HepG2 (cell line): ENCODE measurements around the gene ACVR1B. TPM values are rescaled to one million over a fixed set of nuclear protein-coding genes. Genes with fewer than 3 reads are reported as not detected.

Experiments used
- CCDC6 ChIP-seq: sonication (generic); formaldehyde crosslinking; IDR thresholded peaks from 2 replicates; pipeline ENCODE4 v1.8.1; 2022; ENCODE audit warnings: mild to moderate bottlenecking, missing genetic modification reagents, moderate library complexity
- ELF3 ChIP-seq: IDR thresholded peaks from 2 replicates; pipeline ENCODE4 v1.6.1; 2016; ENCODE audit warnings: missing genetic modification reagents, missing compliant biosample characterization
- ESRRA ChIP-seq: sonication (generic); formaldehyde crosslinking; IDR thresholded peaks from 2 replicates; pipeline ENCODE4 v1.5.1; 2020; ENCODE audit warnings: mild to moderate bottlenecking, low read depth, missing genetic modification reagents
- HMGXB4 ChIP-seq, 2 experiments: sonication (generic) in 1 of 2; formaldehyde crosslinking in 1 of 2; IDR thresholded peaks; 2 replicates each; pipeline versions ENCODE4 v1.4.0 to v1.6.1; 2018 to 2020; ENCODE audit warnings: missing genetic modification reagents in 2 of 2, borderline replicate concordance in 1 of 2, low read depth in 1 of 2, mild to moderate bottlenecking in 1 of 2, missing biosample characterization in 1 of 2
- IRX3 ChIP-seq: sonication (generic); formaldehyde crosslinking; IDR thresholded peaks from 2 replicates; pipeline ENCODE4 v1.8.1; 2023; ENCODE audit warnings: mild to moderate bottlenecking, low read depth, missing genetic modification reagents, borderline replicate concordance
- KAT8 ChIP-seq: IDR thresholded peaks from 2 replicates; pipeline ENCODE4 v1.6.1; 2016; ENCODE audit warnings: missing genetic modification reagents, missing compliant biosample characterization
- MEF2D ChIP-seq: sonication (generic); formaldehyde crosslinking; IDR thresholded peaks from 2 replicates; pipeline ENCODE4 v1.5.1; 2020; ENCODE audit warnings: mild to moderate bottlenecking, missing genetic modification reagents
- MTA1 ChIP-seq: sonication (generic); formaldehyde crosslinking; IDR thresholded peaks from 2 replicates; pipeline ENCODE4 v1.4.0; 2020; ENCODE audit warnings: missing genetic modification reagents, mild to moderate bottlenecking, borderline replicate concordance
- PAF1 ChIP-seq: IDR thresholded peaks from 2 replicates; pipeline ENCODE4 v1.6.1; 2016; ENCODE audit warnings: missing genetic modification reagents, missing compliant biosample characterization
- RNF2 ChIP-seq: fragments of 450-650 bp; conservative IDR thresholded peaks from 2 replicates; pipeline ENCODE4 v1.6.1; 2016; ENCODE audit warnings: low read depth
- ZFP1 ChIP-seq: IDR thresholded peaks from 2 replicates; pipeline ENCODE4 v1.6.1; 2016
- ZKSCAN5 ChIP-seq: sonication (generic); formaldehyde crosslinking; IDR thresholded peaks from 2 replicates; pipeline ENCODE4 v1.5.1; 2020; ENCODE audit warnings: mild to moderate bottlenecking, missing genetic modification reagents
- ZNF557 ChIP-seq: sonication (generic); formaldehyde crosslinking; IDR thresholded peaks from 2 replicates; pipeline ENCODE4 v1.4.0; 2020; ENCODE audit warnings: missing genetic modification reagents
- ZNF619 ChIP-seq: sonication (generic); formaldehyde crosslinking; IDR thresholded peaks from 2 replicates; pipeline ENCODE4 v1.4.0; 2020; ENCODE audit warnings: mild to moderate bottlenecking, missing genetic modification reagents
- ZNF670 ChIP-seq: sonication (generic); formaldehyde crosslinking; IDR thresholded peaks from 2 replicates; pipeline ENCODE4 v1.8.0; 2022; ENCODE audit warnings: mild to moderate bottlenecking, missing genetic modification reagents, borderline replicate concordance
- ZNF782 ChIP-seq: sonication (generic); formaldehyde crosslinking; IDR thresholded peaks from 2 replicates; pipeline ENCODE4 v1.4.0; 2020; ENCODE audit warnings: missing genetic modification reagents, mild to moderate bottlenecking, borderline replicate concordance
- polyA plus RNA-seq, 8 experiments: library from polyadenylated mRNA; depleted of rRNA in 3 of 8; stranded (reverse) in 7 of 8; unstranded in 1 of 8; fragments of >200 nt; fragmentation: Illumina TruSeq in 4 of 8; extraction: Trizol in 4 of 8; gene quantifications; 2 replicates each; pipeline versions ENCODE4 v1.2.1 to v1.2.3, GENCODE V29; 2011 to 2016; ENCODE audit warnings: low read depth in 4 of 8, missing spikeins in 1 of 8, mixed read lengths in 1 of 8; ENCODE audit not compliant: insufficient read depth in 1 of 8
- total RNA-seq, 5 experiments: library from RNA; depleted of rRNA; stranded (reverse); fragments of >200 nt; fragmentation: Illumina TruSeq; extraction: Trizol; gene quantifications; 2 replicates each; pipeline ENCODE4 v1.2.3, GENCODE V29; 2016; ENCODE audit warnings: low read depth in 1 of 5
- TF ChIP-seq, protein P1 (sequence below): sonication (generic); formaldehyde crosslinking; IDR thresholded peaks from 2 replicates; pipeline ENCODE4 v1.4.0; 2020; ENCODE audit warnings: missing genetic modification reagents, borderline replicate concordance
- TF ChIP-seq, protein P2 (sequence below): IDR thresholded peaks from 2 replicates; pipeline ENCODE4 v1.4.0; 2020; ENCODE audit warnings: mild to moderate bottlenecking, missing genetic modification reagents
- TF ChIP-seq, protein P3 (sequence below): IDR thresholded peaks from 2 replicates; pipeline ENCODE4 v1.6.1; 2016; ENCODE audit warnings: missing genetic modification reagents, missing compliant biosample characterization
- TF ChIP-seq, protein P4 (sequence below): sonication (generic); IDR thresholded peaks from 2 replicates; pipeline ENCODE4 v1.6.1; 2016; ENCODE audit warnings: low read depth, borderline replicate concordance

ACVR1B gene
- total and polyA plus RNA-seq, 2 of the 13 experiments (the other 11 are each of a cell fraction or from before 2014, with no cell fraction given) = 8.9 to 12.1 TPM

DNA sequence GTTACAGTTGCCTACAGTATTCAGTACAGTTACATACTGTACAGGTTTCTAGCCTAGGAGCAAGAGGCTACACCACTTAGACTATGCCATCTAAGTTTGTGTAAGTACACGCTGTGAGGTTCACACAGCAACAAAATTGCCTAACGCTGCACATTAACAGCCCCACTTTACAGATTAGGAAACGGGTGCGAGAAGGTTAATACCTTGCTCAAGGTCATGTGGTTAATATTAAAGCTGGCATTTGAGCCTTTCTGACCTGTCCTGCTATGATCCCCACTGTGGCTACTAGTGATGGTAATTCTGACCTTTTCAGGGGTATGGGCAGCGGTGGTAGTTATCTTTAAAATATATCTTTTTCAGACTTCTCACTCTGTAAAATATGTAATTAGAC, 20.9 kb downstream of the ACVR1B start (continued):
- TF ChIP-seq, protein P1, sequence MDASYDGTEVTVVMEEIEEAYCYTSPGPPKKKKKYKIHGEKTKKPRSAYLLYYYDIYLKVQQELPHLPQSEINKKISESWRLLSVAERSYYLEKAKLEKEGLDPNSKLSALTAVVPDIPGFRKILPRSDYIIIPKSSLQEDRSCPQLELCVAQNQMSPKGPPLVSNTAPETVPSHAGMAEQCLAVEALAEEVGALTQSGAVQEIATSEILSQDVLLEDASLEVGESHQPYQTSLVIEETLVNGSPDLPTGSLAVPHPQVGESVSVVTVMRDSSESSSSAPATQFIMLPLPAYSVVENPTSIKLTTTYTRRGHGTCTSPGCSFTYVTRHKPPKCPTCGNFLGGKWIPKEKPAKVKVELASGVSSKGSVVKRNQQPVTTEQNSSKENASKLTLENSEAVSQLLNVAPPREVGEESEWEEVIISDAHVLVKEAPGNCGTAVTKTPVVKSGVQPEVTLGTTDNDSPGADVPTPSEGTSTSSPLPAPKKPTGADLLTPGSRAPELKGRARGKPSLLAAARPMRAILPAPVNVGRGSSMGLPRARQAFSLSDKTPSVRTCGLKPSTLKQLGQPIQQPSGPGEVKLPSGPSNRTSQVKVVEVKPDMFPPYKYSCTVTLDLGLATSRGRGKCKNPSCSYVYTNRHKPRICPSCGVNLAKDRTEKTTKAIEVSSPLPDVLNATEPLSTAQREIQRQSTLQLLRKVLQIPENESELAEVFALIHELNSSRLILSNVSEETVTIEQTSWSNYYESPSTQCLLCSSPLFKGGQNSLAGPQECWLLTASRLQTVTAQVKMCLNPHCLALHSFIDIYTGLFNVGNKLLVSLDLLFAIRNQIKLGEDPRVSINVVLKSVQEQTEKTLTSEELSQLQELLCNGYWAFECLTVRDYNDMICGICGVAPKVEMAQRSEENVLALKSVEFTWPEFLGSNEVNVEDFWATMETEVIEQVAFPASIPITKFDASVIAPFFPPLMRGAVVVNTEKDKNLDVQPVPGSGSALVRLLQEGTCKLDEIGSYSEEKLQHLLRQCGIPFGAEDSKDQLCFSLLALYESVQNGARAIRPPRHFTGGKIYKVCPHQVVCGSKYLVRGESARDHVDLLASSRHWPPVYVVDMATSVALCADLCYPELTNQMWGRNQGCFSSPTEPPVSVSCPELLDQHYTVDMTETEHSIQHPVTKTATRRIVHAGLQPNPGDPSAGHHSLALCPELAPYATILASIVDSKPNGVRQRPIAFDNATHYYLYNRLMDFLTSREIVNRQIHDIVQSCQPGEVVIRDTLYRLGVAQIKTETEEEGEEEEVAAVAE (CRISPR knock-in tag) = no peak
- no peak for TF ChIP-seq PAF1
- TF ChIP-seq ZNF557 (CRISPR knock-in tag) = no peak
- TF ChIP-seq, protein P2, sequence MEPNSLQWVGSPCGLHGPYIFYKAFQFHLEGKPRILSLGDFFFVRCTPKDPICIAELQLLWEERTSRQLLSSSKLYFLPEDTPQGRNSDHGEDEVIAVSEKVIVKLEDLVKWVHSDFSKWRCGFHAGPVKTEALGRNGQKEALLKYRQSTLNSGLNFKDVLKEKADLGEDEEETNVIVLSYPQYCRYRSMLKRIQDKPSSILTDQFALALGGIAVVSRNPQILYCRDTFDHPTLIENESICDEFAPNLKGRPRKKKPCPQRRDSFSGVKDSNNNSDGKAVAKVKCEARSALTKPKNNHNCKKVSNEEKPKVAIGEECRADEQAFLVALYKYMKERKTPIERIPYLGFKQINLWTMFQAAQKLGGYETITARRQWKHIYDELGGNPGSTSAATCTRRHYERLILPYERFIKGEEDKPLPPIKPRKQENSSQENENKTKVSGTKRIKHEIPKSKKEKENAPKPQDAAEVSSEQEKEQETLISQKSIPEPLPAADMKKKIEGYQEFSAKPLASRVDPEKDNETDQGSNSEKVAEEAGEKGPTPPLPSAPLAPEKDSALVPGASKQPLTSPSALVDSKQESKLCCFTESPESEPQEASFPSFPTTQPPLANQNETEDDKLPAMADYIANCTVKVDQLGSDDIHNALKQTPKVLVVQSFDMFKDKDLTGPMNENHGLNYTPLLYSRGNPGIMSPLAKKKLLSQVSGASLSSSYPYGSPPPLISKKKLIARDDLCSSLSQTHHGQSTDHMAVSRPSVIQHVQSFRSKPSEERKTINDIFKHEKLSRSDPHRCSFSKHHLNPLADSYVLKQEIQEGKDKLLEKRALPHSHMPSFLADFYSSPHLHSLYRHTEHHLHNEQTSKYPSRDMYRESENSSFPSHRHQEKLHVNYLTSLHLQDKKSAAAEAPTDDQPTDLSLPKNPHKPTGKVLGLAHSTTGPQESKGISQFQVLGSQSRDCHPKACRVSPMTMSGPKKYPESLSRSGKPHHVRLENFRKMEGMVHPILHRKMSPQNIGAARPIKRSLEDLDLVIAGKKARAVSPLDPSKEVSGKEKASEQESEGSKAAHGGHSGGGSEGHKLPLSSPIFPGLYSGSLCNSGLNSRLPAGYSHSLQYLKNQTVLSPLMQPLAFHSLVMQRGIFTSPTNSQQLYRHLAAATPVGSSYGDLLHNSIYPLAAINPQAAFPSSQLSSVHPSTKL (CRISPR knock-in tag) = peak; percentile 43; the same call in 1 of the 2 replicates
- TF ChIP-seq, protein P3, sequence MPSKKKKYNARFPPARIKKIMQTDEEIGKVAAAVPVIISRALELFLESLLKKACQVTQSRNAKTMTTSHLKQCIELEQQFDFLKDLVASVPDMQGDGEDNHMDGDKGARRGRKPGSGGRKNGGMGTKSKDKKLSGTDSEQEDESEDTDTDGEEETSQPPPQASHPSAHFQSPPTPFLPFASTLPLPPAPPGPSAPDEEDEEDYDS (CRISPR knock-in tag) = no peak
- no peak for TF ChIP-seq HMGXB4 (CRISPR knock-in tag; IDR thresholded peaks at IDR 0.05; ENCODE audit: borderline replicate concordance in 1 of 2, low read depth in 1 of 2)
- no peak for TF ChIP-seq CCDC6 (CRISPR knock-in tag)
- TF ChIP-seq ESRRA (CRISPR knock-in tag) = peak; percentile 94
- TF ChIP-seq RNF2 = no peak
- no peak for TF ChIP-seq IRX3 (CRISPR knock-in tag)
- no peak for TF ChIP-seq ZNF782 (CRISPR knock-in tag)
- TF ChIP-seq KAT8 (CRISPR knock-in tag) = 0 out of 2 replicates have a peak, but pooled peaks have one; percentile 13
- TF ChIP-seq ZNF619 = no peak
- no peak for TF ChIP-seq MTA1 (CRISPR knock-in tag)
- no peak for TF ChIP-seq MEF2D (CRISPR knock-in tag)
- TF ChIP-seq ELF3 = no peak
- TF ChIP-seq, protein P4, sequence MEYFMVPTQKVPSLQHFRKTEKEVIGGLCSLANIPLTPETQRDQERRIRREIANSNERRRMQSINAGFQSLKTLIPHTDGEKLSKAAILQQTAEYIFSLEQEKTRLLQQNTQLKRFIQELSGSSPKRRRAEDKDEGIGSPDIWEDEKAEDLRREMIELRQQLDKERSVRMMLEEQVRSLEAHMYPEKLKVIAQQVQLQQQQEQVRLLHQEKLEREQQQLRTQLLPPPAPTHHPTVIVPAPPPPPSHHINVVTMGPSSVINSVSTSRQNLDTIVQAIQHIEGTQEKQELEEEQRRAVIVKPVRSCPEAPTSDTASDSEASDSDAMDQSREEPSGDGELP = no peak
- TF ChIP-seq ZFP1 (CRISPR knock-in tag) = 0 out of 2 replicates have a peak, but pooled peaks have one; percentile 33
- no peak for TF ChIP-seq ZNF670 (CRISPR knock-in tag)
- no peak for TF ChIP-seq ZKSCAN5 (CRISPR knock-in tag)
